SK-N-SH (cell line): ENCODE data around the gene CLMP. TPM values are rescaled to one million over a fixed set of nuclear protein-coding genes. Genes with fewer than 3 reads are reported as not detected.

ENCODE experiments used
- CTCF ChIA-PET: fragments of 300-600, 350-600 bp; formaldehyde crosslinking; extraction: SDS; loops from one replicate; lab custom pipeline; 2021; lab: Yijun Ruan, JAX
- POLR2A ChIA-PET: fragments of 350-600 bp; sonication (Branson Sonifier 250); formaldehyde crosslinking; extraction: SDS; loops from one replicate; lab custom pipeline; 2020; ENCODE audit warnings: antibody characterized with exemption, inconsistent platforms; lab: Yijun Ruan, JAX
- DNase-seq: peaks from one replicate; pipeline ENCODE4 v3.0.0; 2012
- H2AFZ ChIP-seq: fragments of 200-600 bp; sonication (generic); 2 replicates; pipeline ENCODE4 v1.8.1; 2016; ENCODE audit warnings: antibody characterized with exemption, mild to moderate bottlenecking, low read depth
- H3F3A ChIP-seq: fragments of 200-600 bp; sonication (generic); replicated peaks from 2 replicates; pipeline ENCODE3; 2016; ENCODE audit warnings: antibody characterized with exemption, mild to moderate bottlenecking; ENCODE audit not compliant: insufficient read depth
- H3K27ac ChIP-seq, 2 experiments: fragments of 200-500 bp in 1 of 2; fragments of 200-600 bp in 1 of 2; sonication (Bioruptor generic) in 1 of 2; sonication (generic), shearing (Covaris generic) in 1 of 2; 2 replicates each; pipeline versions ENCODE4 v1.5.1 to v1.6.1; 2014 to 2016; ENCODE audit warnings: low read depth in 2 of 2, inconsistent platforms in 1 of 2, low read length in 1 of 2, mild to moderate bottlenecking in 1 of 2, mixed read lengths in 1 of 2
- H3K27me3 ChIP-seq: fragments of 200-600 bp; sonication (generic), shearing (Covaris generic); 2 replicates; pipeline ENCODE4 v1.6.1; 2016; ENCODE audit warnings: mixed run types; ENCODE audit not compliant: insufficient read depth
- H3K36me3 ChIP-seq, 2 experiments: fragments of 200-500 bp in 1 of 2; fragments of 200-600 bp in 1 of 2; sonication (Bioruptor generic) in 1 of 2; sonication (generic) in 1 of 2; replicated peaks in 1 of 2; 2 replicates each; pipeline versions ENCODE3 to v1.5.1; 2014 to 2016; ENCODE audit warnings: low read length in 1 of 2, mild to moderate bottlenecking in 1 of 2; ENCODE audit not compliant: insufficient read depth in 2 of 2, control insufficient read depth in 1 of 2
- H3K4me1 ChIP-seq, 2 experiments: fragments of 200-500 bp in 1 of 2; fragments of 200-600 bp in 1 of 2; sonication (Bioruptor generic) in 1 of 2; sonication (generic), shearing (Covaris generic) in 1 of 2; 2 replicates each; pipeline versions ENCODE4 v1.5.1 to v1.6.1; 2014 to 2016; ENCODE audit warnings: low read depth in 1 of 2, low read length in 1 of 2, mixed run types in 1 of 2; ENCODE audit not compliant: insufficient read depth in 2 of 2, control insufficient read depth in 1 of 2
- H3K4me2 ChIP-seq: fragments of 200-600 bp; sonication (generic), shearing (Covaris generic); 2 replicates; pipeline ENCODE4 v1.6.1; 2017; ENCODE audit warnings: mixed run types
- H3K4me3 ChIP-seq, 2 experiments: fragments of 200-500 bp in 1 of 2; fragments of 200-600 bp in 1 of 2; sonication (Bioruptor generic) in 1 of 2; sonication (generic), shearing (Covaris generic) in 1 of 2; 2 replicates each; pipeline versions ENCODE4 v1.5.1 to v1.8.1; 2014 to 2016; ENCODE audit warnings: low read depth in 2 of 2, inconsistent platforms in 1 of 2, low read length in 1 of 2, mild to moderate bottlenecking in 1 of 2, mixed read lengths in 1 of 2, moderate library complexity in 1 of 2
- H3K79me2 ChIP-seq: fragments of 200-600 bp; sonication (generic); 2 replicates; pipeline ENCODE4 v1.8.1; 2017; ENCODE audit warnings: mild to moderate bottlenecking; ENCODE audit not compliant: insufficient read depth
- H3K9ac ChIP-seq: fragments of 200-600 bp; sonication (generic); 2 replicates; pipeline ENCODE4 v1.6.1; 2017; ENCODE audit warnings: mixed run types
- H3K9me2 ChIP-seq: fragments of 200-600 bp; sonication (generic); 2 replicates; pipeline ENCODE4 v1.6.1; 2017; ENCODE audit warnings: mixed run types
- H3K9me3 ChIP-seq: fragments of 200-600 bp; sonication (generic); 2 replicates; pipeline ENCODE4 v1.6.1; 2017; ENCODE audit warnings: mixed run types, mild to moderate bottlenecking, moderate library complexity
- H4K20me1 ChIP-seq: fragments of 200-600 bp; sonication (generic); 2 replicates; pipeline ENCODE4 v1.6.1; 2017; ENCODE audit warnings: mild to moderate bottlenecking, mixed run types; ENCODE audit not compliant: insufficient read depth
- CHD2 ChIP-seq: fragments of 150-350 bp; IDR thresholded peaks from 2 replicates; pipeline ENCODE4 v1.6.1; 2018; ENCODE audit warnings: low read length; ENCODE audit not compliant: partially characterized antibody
- CTCF ChIP-seq: fragments of 200-600 bp; sonication (generic); IDR thresholded peaks from 2 replicates; pipeline ENCODE4 v1.6.1; 2017; ENCODE audit warnings: antibody characterized with exemption, mild to moderate bottlenecking, moderate library complexity
- EP300 ChIP-seq, 2 experiments: IDR thresholded peaks; 2 replicates each; pipeline versions ENCODE4 v1.4.0 to v1.6.1; 2012; ENCODE audit warnings: borderline replicate concordance in 1 of 2, low read depth in 1 of 2, low read length in 1 of 2
- FOXM1 ChIP-seq: IDR thresholded peaks from 2 replicates; pipeline ENCODE4 v1.4.0; 2012; ENCODE audit warnings: low read depth, mild to moderate bottlenecking
- GATA2 ChIP-seq: sonication (generic); formaldehyde crosslinking; IDR thresholded peaks from 2 replicates; pipeline ENCODE4 v1.5.0; 2020; ENCODE audit warnings: mild to moderate bottlenecking, missing genetic modification reagents
- JUND ChIP-seq: IDR thresholded peaks from 2 replicates; pipeline ENCODE4 v1.4.0; 2012
- MXI1 ChIP-seq: IDR thresholded peaks from 2 replicates; pipeline ENCODE4 v1.6.1; 2012; ENCODE audit warnings: mild to moderate bottlenecking, low read depth, low read length, improper control_type of control experiment
- NRF1 ChIP-seq: IDR thresholded peaks from 2 replicates; pipeline ENCODE4 v1.6.1; 2012; ENCODE audit warnings: low read depth, mild to moderate bottlenecking, low read length
- PBX3 ChIP-seq: IDR thresholded peaks from 2 replicates; pipeline ENCODE4; 2012
- RAD21 ChIP-seq: IDR thresholded peaks from 2 replicates; pipeline ENCODE4 v1.6.1; 2012; ENCODE audit warnings: mild to moderate bottlenecking, low read length
- SIN3A ChIP-seq: IDR thresholded peaks from 2 replicates; pipeline ENCODE4 v1.6.1; 2012; ENCODE audit warnings: low read depth, mild to moderate bottlenecking, low read length, moderate library complexity, borderline replicate concordance
- TAF1 ChIP-seq: IDR thresholded peaks from 2 replicates; pipeline ENCODE4 v1.6.1; 2012; ENCODE audit warnings: low read depth, mild to moderate bottlenecking, low read length, moderate library complexity, borderline replicate concordance
- USF2 ChIP-seq: fragments of 150-350 bp; IDR thresholded peaks from 2 replicates; pipeline ENCODE4 v1.6.1; 2017; ENCODE audit warnings: antibody characterized with exemption, low read length, low read depth, borderline replicate concordance
- WGBS: methylation state at CpG from one replicate; pipeline ENCODE4 v1.1.6; 2017; ENCODE audit warnings: low lambda C conversion rate; 5-methylcytosine and 5-hydroxymethylcytosine counted together
- polyA plus RNA-seq, 3 experiments: library from polyadenylated mRNA; depleted of rRNA; stranded (reverse); fragments of >200 nt; gene quantifications; 2 replicates each; pipeline ENCODE4 v1.2.3, GENCODE V29; 2012

Gene CLMP
- polyA plus RNA-seq, 1 of the 3 experiments (the other 2 are of a cell fraction) = 61.9 TPM

- no peak overlapping the region for H3K4me3 ChIP-seq
- H4K20me1 ChIP-seq = no peaks in the 10 kb centered on the region
- no peaks in the 10 kb centered on the region for H3K9me2 ChIP-seq
- H3F3A ChIP-seq = peaks cover 31% of the 10 kb centered on the region
- no peak overlapping the region for H3K9ac ChIP-seq
- no peak overlapping the region for H2AFZ ChIP-seq
- peaks cover 0 to 17% of the 10 kb centered on the region in 2 experiments for H3K4me1 ChIP-seq
- POLR2A ChIA-PET = interaction anchor here (1.3 kb wide), 1 partner anchor 25 kb away, joined by 6 read pairs; the partner anchor contains the start of gene HSPA8
- CTCF ChIA-PET = interaction anchor here (0.9 to 1.7 kb wide), 4 partner anchors 17 to 175 kb away, joined by 4 to 5 read pairs (median 4); no protein-coding TSS in a partner anchor
- 83% methylated on average over 1 of the region's 1 CpG for WGBS
- H3K36me3 ChIP-seq = peaks cover 7 to 51% of the 10 kb centered on the region in 2 experiments
- no peaks in the 10 kb centered on the region for H3K9me3 ChIP-seq
- TF ChIP-seq TAF1 = no peak
- TF ChIP-seq MXI1 = no peak
- TF ChIP-seq CHD2 = no peak
- no peak for TF ChIP-seq EP300 (IDR thresholded peaks at IDR 0.05; ENCODE audit: borderline replicate concordance in 1 of 2, low read depth in 1 of 2, low read length in 1 of 2)
- no peak for TF ChIP-seq RAD21
- TF ChIP-seq JUND = no peak
- TF ChIP-seq USF2 = no peak
- no peak for TF ChIP-seq FOXM1
- TF ChIP-seq PBX3 = no peak
- no peak for TF ChIP-seq SIN3A
- TF ChIP-seq NRF1 = no peak
- no peaks in the 10 kb centered on the region for H3K27me3 ChIP-seq
- peaks cover 50% of the 10 kb centered on the region for H3K79me2 ChIP-seq
- H3K27ac ChIP-seq = peak overlapping the region in 1 of 2 experiments; percentile 97; a peak in 1 of 4 replicates
- DNase-seq = no peak
- H3K4me2 ChIP-seq = no peak overlapping the region
These were observed 108.7 kb downstream of the CLMP start for GRCh38 chr11:123086305-123086704.

GRCh38 chr11:123085497-123085896 lies 109.6 kb downstream of the CLMP start:
- no peak overlapping the region for H3K4me3 ChIP-seq

More at GRCh38 chr11:123085497-123085896, 109.6 kb downstream of the CLMP start:
- no peaks in the 10 kb centered on the region for H3K9me2 ChIP-seq
- no peaks in the 10 kb centered on the region for H3K9me3 ChIP-seq
- CTCF ChIA-PET = interaction anchor here (1.4 to 1.7 kb wide), 3 partner anchors 18 to 162 kb away, joined by 4 to 5 read pairs (median 4); no protein-coding TSS in a partner anchor
- TF ChIP-seq CTCF = no peak
- TF ChIP-seq GATA2 = no peak
- TF ChIP-seq CHD2 = no peak
- TF ChIP-seq, all 33 proteins: peak for 0
- Histone ChIP-seq H3K36me3 (peaks cover 9 to 59% of the 10 kb centered on the region in 2 experiments), H3F3A (peaks cover 34% of the 10 kb centered on the region), H2AFZ (no peak overlapping the region), H3K27ac (peak overlapping the region in 1 of 2 experiments; percentile 97; a peak in 2 of 4 replicates), H3K27me3 (no peaks in the 10 kb centered on the region), H3K9ac (no peak overlapping the region), H3K4me2 (no peak overlapping the region), H3K79me2 (peaks cover 50% of the 10 kb centered on the region), H4K20me1 (no peaks in the 10 kb centered on the region), H3K4me1 (peaks cover 0 to 17% of the 10 kb centered on the region in 2 experiments)
- 93% methylated on average over 5 of the region's 5 CpGs for WGBS
- POLR2A ChIA-PET = interaction anchor here (1.3 kb wide), 1 partner anchor 24 kb away, joined by 6 read pairs; the partner anchor contains the start of gene HSPA8
- DNase-seq = no peak
